Parathyroid adenoma (tissue), 2 donors: ENCODE data around the gene CCL26.
"Not testable (repeated sequence)": the region's sequence is repeated elsewhere in the genome, so short reads cannot be mapped to it uniquely, and the experiment has no call there.

Source experiments
- H2AFZ ChIP-seq: fragments of 300-600 bp; sonication (generic); one replicate; pipeline ENCODE4 v1.7.0; 2017; ENCODE audit warnings: antibody characterized with exemption, mild to moderate bottlenecking
- H3K27ac ChIP-seq: fragments of 300-600 bp; sonication (generic); one replicate; pipeline ENCODE4 v1.7.0; 2017
- H3K27me3 ChIP-seq: fragments of 300-600 bp; sonication (generic); one replicate; pipeline ENCODE4 v1.7.0; 2017; ENCODE audit warnings: low read length; ENCODE audit not compliant: control insufficient read depth, insufficient read depth
- H3K36me3 ChIP-seq: fragments of 300-600 bp; sonication (generic); one replicate; pipeline ENCODE4 v1.7.0; 2017; ENCODE audit warnings: low read length; ENCODE audit not compliant: control insufficient read depth, insufficient read depth
- H3K4me1 ChIP-seq: fragments of 300-600 bp; sonication (generic); one replicate; pipeline ENCODE4 v1.7.0; 2017; ENCODE audit warnings: control low read depth
- H3K4me2 ChIP-seq: fragments of 300-600 bp; sonication (generic); one replicate; pipeline ENCODE4 v1.7.0; 2017; ENCODE audit warnings: low read length
- H3K4me3 ChIP-seq: fragments of 300-600 bp; sonication (generic); one replicate; pipeline ENCODE4 v1.7.0; 2017; ENCODE audit warnings: low read depth, low read length
- H3K79me2 ChIP-seq: fragments of 300-600 bp; sonication (generic); one replicate; pipeline ENCODE4 v1.7.0; 2017; ENCODE audit warnings: control low read depth
- H3K9ac ChIP-seq: fragments of 300-600 bp; sonication (generic); one replicate; pipeline ENCODE4 v1.7.0; 2017; ENCODE audit warnings: mild to moderate bottlenecking
- H3K9me3 ChIP-seq: fragments of 300-600 bp; sonication (generic); one replicate; pipeline ENCODE4 v1.7.0; 2017; ENCODE audit warnings: low read length; ENCODE audit not compliant: control insufficient read depth
- CTCF ChIP-seq: fragments of 300-600 bp; sonication (generic); IDR thresholded peaks from one replicate; pipeline ENCODE4 v1.7.0; 2017; ENCODE audit warnings: antibody characterized with exemption, mild to moderate bottlenecking
- donor health status: primary hyperparathyroidism.

CCL26 gene

DNA sequence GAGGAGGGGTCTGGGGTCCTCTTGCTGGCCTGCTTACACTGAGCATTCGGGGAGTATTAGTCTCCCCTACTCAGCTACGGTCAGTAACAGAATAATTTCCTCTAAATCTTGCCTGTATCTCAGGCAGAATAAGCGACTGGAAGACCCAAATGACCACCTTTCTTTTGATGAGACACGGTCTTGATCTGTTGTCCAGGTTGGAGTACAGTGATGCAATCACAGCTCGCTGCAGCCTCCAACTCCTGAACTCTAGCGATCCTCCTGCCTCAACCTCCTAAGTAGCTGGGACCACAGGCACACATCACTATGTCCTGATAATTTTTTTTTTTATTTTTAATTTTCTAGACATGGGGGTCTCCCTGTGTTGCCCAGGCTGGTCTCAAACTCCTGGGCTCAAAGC lies 24.4 kb upstream of the CCL26 start:
- no peak overlapping the region for H3K4me3 ChIP-seq
- no peaks in the 10 kb centered on the region for H3K27me3 ChIP-seq
- peaks cover 54% of the 10 kb centered on the region for H3K4me1 ChIP-seq
- peak overlapping the region; percentile 50 for H3K4me2 ChIP-seq
- TF ChIP-seq CTCF, result no peak
- no peak overlapping the region for H3K9ac ChIP-seq
- H3K9me3 ChIP-seq, result no peaks in the 10 kb centered on the region
- peak overlapping the region; percentile 98 for H3K27ac ChIP-seq
- H3K79me2 ChIP-seq, result no peaks in the 10 kb centered on the region
- peak overlapping the region; percentile 23 for H2AFZ ChIP-seq
- no peaks in the 10 kb centered on the region for H3K36me3 ChIP-seq

DNA sequence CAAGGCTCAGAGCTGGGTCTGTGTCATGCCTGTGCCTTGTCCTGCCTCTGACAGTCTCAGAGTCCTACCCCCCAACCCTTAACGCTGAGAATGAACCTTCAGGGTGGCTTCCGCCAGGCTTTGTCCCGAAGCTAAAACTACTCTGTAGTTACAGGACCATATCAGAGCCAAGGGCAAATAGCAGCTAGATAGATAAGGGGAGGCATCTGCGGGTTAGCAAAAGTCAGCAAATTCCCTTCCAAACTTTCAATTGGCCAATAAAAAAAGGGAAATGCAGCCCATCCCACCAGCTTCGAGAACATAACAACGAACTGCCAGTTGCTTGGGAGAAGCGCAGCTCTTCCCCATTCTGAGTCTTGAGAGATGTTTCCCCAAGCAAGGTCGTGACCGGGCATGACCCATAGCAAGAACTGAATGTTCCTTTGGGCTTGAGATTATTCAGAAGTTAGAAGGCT lies 23.8 kb upstream of the CCL26 start:
- Histone ChIP-seq H2AFZ (peak overlapping the region; percentile 24), H3K9ac (peak overlapping the region; percentile 6), H3K79me2 (no peaks in the 10 kb centered on the region), H3K27ac (peak overlapping the region; percentile 98), H3K9me3 (no peaks in the 10 kb centered on the region), H3K36me3 (no peaks in the 10 kb centered on the region), H3K27me3 (no peaks in the 10 kb centered on the region), H3K4me1 (peaks cover 54% of the 10 kb centered on the region), H3K4me3 (no peak overlapping the region), H3K4me2 (peak overlapping the region; percentile 39)
- no peak for TF ChIP-seq CTCF

DNA sequence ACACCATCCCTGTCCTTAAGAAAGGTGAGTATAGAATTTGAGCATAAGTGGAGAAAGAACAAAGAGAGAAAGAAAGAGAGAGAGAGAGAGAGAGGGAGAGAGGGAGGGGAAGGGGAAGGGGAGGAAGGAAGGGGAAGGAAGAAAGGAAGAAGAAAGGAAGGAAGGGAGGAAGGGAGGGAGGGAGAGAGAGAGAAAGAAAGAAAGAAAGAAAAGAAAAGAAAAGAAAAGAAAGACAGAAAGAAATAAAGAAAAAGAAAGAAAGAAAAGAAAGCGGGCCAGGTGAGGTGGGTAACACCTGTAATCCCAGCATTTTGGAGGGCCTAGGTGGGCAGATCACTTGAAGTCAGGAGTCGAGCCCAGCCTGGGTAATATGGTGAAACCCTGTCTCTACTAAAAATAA lies 21.7 kb upstream of the CCL26 start:
- H3K4me1 ChIP-seq, result peaks cover 50% of the 10 kb centered on the region
- no peak overlapping the region for H3K9ac ChIP-seq
- H3K27ac ChIP-seq, result no peak overlapping the region
- no peak overlapping the region for H3K4me3 ChIP-seq
- no peaks in the 10 kb centered on the region for H3K79me2 ChIP-seq
- no peaks in the 10 kb centered on the region for H3K36me3 ChIP-seq
- H3K27me3 ChIP-seq, result no peaks in the 10 kb centered on the region
- no peaks in the 10 kb centered on the region for H3K9me3 ChIP-seq
- H3K4me2 ChIP-seq, result no peak overlapping the region
- peak overlapping the region; percentile 65 for H2AFZ ChIP-seq
- no peak for TF ChIP-seq CTCF

DNA sequence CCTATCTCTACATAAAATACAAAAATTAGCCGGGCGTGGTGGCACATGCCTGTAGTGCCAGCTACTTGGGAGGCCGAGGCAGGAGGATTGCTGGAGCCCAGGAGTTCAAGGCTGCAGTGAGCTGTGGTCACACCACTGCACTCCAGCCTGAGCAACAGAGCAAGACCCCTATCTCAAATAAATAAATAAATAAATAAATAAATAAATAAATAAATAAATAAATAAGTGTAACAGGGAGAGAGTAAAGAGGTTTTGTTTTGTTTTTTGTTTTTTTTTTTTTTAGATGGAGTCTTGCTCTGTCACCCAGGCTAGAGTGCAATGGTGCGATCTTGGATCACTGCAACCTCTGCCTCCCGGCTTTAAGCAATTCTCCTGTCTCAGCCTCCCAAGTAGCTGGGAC lies 20.6 kb upstream of the CCL26 start:
- H3K4me1 ChIP-seq, result peaks cover 38% of the 10 kb centered on the region
- H3K9ac ChIP-seq, H3K4me2 ChIP-seq, H3K36me3 ChIP-seq, H3K27ac ChIP-seq, H3K27me3 ChIP-seq, H3K79me2 ChIP-seq, H3K4me3 ChIP-seq, H3K9me3 ChIP-seq, H2AFZ ChIP-seq: not testable (repeated sequence)

DNA sequence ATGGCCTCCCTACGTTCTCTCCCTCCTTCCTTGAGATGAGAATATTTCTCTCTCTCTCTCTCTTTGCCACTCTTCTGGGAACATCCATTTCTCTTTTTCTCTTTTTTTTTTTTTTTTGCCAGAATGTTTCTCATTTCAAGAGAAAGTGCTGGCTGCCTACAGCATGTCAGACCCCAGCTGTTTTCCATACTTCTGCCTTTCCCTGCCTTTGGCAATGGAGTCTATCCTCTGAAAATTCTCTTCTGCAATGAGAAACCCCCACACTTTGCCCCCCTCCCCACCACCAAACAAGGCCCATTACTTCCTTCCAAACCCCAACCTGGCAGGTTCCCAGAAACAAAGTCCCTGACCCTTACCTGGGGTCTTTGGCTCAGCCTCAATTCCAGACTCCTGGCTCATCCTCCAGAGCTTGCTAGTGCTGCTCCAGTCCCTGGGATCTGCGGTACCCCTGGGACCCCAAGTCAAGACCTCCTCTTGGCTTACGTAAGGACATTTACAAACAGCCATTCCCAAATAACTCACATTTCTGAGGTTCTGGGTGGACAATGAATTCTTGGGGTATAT lies 17.4 kb upstream of the CCL26 start:
- Histone ChIP-seq H3K4me2 (no peak overlapping the region), H3K9me3 (no peaks in the 10 kb centered on the region), H2AFZ (peak overlapping the region; percentile 66), H3K79me2 (no peaks in the 10 kb centered on the region), H3K27me3 (no peaks in the 10 kb centered on the region), H3K9ac (no peak overlapping the region), H3K36me3 (no peaks in the 10 kb centered on the region), H3K4me3 (no peak overlapping the region), H3K27ac (no peak overlapping the region), H3K4me1 (peaks cover 15% of the 10 kb centered on the region)
- no peak for TF ChIP-seq CTCF

GRCh38 chr7:75788154-75788847 lies 16.3 kb upstream of the CCL26 start:
- not testable (repeated sequence) for H3K9me3 ChIP-seq, H3K36me3 ChIP-seq, H3K79me2 ChIP-seq, H3K27me3 ChIP-seq, H3K4me3 ChIP-seq, H3K4me2 ChIP-seq, H3K27ac ChIP-seq, H3K4me1 ChIP-seq, H3K9ac ChIP-seq, H2AFZ ChIP-seq

- H3K79me2 ChIP-seq, H3K4me1 ChIP-seq, H3K36me3 ChIP-seq, H3K4me3 ChIP-seq, H3K9ac ChIP-seq, H2AFZ ChIP-seq, H3K27ac ChIP-seq, H3K27me3 ChIP-seq, H3K4me2 ChIP-seq, H3K9me3 ChIP-seq: not testable (repeated sequence)
Observed at GRCh38 chr7:75783058-75783457, 11.0 kb upstream of the CCL26 start.
